Lung microvascular endothelial cell (primary cell): Measurements from ENCODE around the gene TEDC1. TPM values are rescaled to one million over a fixed set of nuclear protein-coding genes. Genes with fewer than 3 reads are reported as not detected.
"Not testable (repeated sequence)": the region's sequence is repeated elsewhere in the genome, so short reads cannot be mapped to it uniquely, and the experiment has no call there.

Experiments
- DNase-seq, 2 donors: peaks; one replicate each; pipeline versions ENCODE4 v3.0.0 to v3.0.0-alpha.2; 2010; ENCODE audit warnings: low read depth in 2 of 2
- total RNA-seq: library from RNA; depleted of rRNA; stranded (reverse); fragments of >200 nt; gene quantifications from 2 replicates; pipeline ENCODE4 v1.2.1, GENCODE V29; 2014

Gene TEDC1
- total RNA-seq, 1 donor from 2014 or later: 2.8 TPM

DNA sequence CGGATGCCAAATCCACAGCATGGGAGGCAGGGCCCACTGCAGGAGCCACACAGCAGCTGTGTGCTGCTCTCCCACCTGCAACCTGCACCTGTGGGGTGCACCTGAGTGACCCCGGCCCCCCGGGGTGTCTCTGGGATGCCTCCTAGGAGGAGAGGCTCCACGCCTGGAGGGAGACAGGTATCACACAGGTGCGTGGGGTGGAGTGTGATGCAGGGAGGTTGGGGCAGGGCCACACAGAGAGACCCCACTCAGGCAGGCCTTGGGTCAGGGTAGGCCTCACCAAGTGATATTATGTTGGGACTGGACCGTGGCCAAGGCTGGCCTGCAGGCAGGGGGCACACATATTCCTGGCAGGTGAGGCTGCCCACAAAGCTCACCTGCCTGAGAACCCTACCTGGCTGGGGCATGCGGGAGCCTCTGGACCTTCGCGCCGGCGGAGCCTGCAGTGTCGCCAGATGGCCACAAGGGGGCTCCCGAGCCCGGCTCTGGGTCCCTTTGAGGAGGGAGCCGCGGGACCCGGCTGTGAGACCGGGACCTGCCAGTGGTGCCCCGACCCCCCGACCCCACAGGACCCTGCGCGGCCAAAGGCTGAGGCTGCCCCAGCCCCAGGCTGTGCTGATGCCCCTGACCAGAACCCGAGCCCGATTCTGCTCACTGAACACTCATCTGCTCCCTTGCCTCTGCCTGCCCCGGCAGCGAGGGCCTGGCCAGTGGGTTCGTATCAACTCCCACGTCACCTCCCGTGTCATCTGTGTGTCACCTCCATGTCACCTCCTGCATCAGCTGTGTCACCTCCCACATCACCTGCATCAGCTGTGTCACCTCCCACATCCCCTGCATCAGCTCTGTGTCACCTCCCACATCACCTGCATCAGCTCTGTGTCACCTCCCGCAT lies 46.8 kb downstream of the TEDC1 start:
- no peak for DNase-seq

DNA sequence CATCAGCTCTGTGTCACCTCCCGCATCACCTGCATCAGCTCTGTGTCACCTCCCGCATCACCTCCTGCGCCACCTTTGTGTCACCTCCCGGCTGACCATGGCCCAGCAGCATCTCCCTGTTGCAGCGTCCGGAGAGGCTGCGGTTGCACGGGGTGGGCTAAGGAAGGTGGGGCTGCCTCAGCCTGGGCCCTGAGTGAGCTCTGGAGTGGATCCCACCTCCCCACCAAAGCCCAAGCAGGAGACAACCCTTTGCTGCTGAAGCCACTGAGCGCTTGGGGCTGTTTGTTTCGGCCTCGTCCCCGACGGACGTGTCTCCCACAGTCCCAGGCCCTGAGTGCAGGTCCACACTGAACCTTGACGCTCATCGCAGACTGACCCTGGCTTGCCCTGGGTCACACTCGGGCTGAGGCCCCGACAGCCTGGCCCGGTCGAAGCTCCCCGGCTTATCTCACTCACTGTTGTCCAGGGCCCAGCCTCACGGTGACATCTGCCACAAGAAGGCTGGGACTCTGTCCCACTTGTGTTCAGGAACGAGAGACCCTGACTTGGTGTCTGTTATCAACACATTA lies 47.5 kb downstream of the TEDC1 start:
- no peak for DNase-seq

- no peak for DNase-seq
Observed at GRCh38 chr14:105540811-105541210, 49.8 kb downstream of the TEDC1 start.

- no peak for DNase-seq
Observed at GRCh38 chr14:105541218-105541875, 50.3 kb downstream of the TEDC1 start.

DNA sequence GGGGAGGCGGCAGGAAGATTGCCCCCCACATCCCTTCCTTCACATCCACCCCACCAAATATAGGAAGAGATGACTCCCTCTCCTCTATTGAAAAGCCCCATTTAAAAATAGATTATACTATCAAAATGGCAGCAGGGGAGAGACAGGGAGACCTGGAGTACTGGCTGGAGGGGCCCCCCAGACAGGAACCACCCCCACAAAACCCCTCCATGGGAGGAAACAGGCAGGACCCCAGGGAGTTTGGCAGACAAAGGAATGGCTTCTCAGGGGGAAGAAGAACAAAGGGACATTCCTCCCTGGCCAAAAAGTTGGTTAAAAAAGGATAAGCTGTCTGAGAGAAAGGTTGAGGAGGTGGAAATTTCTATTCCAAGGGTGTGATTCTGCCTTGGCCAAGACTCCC lies 54.6 kb downstream of the TEDC1 start:
- DNase-seq: not testable (repeated sequence)

DNA sequence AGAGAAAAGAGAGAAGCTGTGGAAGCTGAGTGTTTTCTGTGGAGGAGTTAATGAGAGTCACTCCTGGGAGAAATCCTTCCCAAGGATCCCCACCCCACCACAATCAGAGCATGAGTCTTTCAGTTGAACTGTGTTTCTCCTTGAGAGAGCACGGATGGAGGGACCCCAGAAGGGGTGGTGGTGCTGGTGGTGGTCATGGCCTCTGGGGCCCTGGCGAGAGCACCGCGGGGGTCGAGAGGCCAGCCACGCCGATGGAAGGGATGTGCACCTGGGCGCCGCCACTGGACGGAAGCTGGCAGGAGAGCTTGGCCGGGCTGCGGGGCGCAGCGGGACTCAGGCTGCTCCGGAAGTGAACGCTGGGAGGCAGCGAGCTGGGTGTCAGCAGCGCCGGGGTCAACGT lies 55.4 kb downstream of the TEDC1 start:
- not testable (repeated sequence) for DNase-seq

GRCh38 chr14:105547072-105547471 lies 56.0 kb downstream of the TEDC1 start:
- not testable (repeated sequence) for DNase-seq

GRCh38 chr14:105547741-105548169 lies 56.7 kb downstream of the TEDC1 start:
- DNase-seq: no peak

Other genes with a start within 250 kb of the TEDC1 start
- 33.8 and 55.8 TPM in 2 replicates for gene BTBD6, start 242.7 kb upstream of the TEDC1 start, total RNA-seq
- gene BRF1, start 190.2 kb upstream of the TEDC1 start, total RNA-seq: 24.2 and 34.7 TPM in 2 replicates
- gene PACS2, start 176.5 kb upstream of the TEDC1 start, total RNA-seq: 31.8 and 48.4 TPM in 2 replicates
- under 0.01 TPM in 2 replicates for gene TEX22, start 92.7 kb upstream of the TEDC1 start, total RNA-seq
- 22.2 and 22.6 TPM in 2 replicates for gene MTA1, start 71.4 kb upstream of the TEDC1 start, total RNA-seq
- 130 and 152 TPM in 2 replicates for gene CRIP2, start 16.4 kb upstream of the TEDC1 start, total RNA-seq
- 0.44 TPM in 1 of 2 replicates, not detected in the other for gene CRIP1, start 4.4 kb upstream of the TEDC1 start, total RNA-seq
- 5.8 and 6.5 TPM in 2 replicates for gene TMEM121, start 35.3 kb downstream of the TEDC1 start, total RNA-seq